C1 segment of cervical spinal cord (tissue), 14 donors: ENCODE data around the gene PDE4D.

Experiments used
- DNase-seq, 14 donors: peaks; one replicate each; lab custom pipeline; 2025; lab: John Stamatoyannopoulos, UW

Gene PDE4D

DNA sequence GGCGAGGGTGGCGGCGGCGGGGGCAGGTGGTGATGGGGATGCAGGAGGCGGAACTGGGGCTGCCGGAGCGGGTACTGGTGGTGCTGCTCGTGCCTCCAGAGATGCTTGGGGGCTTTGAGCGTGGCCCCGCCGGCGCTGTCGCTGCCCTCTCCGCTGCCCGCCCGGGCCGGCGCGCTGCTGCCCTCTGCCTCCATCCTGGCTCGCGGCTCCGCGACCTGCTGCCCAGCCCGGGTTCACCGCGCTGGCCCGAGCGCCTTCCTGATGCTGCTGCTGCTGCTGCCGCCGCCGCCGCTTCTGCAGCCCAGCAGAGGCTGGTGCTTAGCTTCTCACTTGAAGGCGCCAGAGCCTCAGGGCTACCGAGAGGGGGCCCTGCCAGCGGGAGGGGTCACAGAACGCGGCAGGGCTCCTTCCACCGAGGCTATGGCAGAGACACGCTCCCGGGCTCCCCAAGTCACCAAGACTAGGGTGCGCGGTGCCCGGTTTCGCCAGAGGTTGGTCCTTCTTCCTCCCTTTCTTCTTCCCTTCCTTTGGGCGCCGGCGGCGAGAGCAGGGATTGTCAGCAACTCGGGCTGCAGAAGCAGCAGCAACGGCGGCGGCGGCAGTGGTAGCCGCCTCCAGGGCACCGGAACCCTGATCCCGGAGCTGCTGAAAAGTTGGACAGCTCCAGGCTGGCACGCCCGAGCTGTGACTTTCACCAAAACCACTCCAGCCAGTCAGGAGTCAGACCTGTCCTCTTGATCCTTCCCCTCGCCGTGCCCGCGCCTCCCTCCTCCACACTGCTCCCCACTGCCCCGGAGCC lies at the start of gene PDE4D:
Gene PDE4D (minus strand): TSS at position 298 of the 799 bp plus-strand sequence.
- DNase-seq, result peak in 7 of 14 donors; percentile 8 to 39 (median 27)

- no peak for DNase-seq
These were observed 44.1 kb upstream of the PDE4D start for GRCh38 chr5:59937633-59938032.

DNA sequence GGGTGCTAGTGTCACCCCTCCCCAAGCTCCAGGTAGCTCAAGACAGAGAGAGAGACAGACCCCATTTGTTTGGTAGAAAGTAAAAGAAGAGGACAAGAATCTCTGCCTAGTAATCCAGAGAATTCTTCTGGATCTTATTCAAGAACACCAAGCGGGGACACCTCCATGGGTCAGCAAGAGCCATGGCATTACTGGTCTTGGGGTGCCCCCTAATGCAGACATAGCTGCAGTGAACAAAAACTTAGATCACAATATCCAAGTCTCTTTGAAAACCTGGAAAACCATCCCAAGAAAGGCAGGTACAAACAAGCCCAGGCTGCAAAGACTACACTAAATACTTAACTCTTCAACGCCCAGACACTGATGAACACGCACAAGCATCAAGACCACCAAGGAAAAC lies 29.9 kb upstream of the PDE4D start:
- no peak for DNase-seq

GRCh38 chr5:59922220-59922619 lies 28.7 kb upstream of the PDE4D start:
- DNase-seq, result no peak

DNA sequence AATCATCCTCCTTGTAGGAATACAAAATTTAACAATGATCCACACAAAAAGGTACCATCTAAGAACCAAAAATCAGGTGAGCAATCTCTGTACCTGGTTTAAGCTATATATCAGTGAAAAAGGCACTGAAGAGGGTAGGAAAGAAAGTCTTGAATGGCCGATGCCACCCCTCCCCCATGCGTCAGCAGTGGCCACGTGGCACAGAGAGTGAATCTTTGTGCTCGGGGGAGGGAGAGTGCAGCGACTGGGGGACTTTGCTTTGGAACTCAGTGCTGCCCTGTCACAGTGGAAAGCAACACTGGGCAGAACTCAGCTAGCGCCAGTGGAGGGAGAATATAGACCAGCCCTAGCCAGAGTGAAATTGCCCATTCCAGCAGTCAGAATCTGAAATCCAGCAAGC lies 28.3 kb upstream of the PDE4D start:
- DNase-seq, result no peak

DNA sequence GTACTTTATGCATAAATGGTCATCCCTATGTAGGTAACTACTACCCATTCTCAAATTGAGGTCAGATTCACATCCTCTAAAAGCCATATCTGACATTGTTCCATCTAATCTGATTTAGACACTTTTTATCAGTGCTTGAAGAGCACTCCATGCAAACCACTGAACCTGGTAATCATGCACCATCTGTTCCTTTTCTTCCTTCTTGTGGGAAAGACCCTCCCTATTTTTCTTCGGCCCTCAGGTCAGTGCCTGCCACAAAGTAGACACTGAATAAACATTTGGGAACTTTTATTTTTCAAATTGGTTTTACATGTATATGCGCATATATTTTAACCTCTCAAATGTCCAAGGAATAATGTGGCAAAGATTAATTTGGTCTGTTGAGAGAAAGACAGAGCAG lies 26.0 kb upstream of the PDE4D start:
- no peak for DNase-seq

DNA sequence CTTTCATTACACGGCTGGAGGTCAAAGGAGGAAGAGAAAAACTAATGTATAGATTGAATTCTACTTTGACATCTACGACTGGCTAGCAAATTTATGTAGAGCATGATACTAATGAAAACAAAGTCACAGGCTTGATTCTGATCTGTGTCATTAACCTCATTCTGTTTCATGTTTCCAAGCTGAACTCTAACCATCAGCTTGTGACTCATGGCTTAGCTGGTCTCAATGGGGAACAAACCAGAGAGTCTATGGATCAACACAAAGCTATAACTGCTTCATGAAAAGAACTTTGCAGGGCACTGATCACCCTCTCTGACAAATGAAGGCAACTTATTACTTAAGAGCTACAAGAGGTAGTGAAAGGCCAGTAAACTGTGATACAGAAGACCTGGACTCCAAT lies 23.6 kb upstream of the PDE4D start:
- DNase-seq, result no peak

DNA sequence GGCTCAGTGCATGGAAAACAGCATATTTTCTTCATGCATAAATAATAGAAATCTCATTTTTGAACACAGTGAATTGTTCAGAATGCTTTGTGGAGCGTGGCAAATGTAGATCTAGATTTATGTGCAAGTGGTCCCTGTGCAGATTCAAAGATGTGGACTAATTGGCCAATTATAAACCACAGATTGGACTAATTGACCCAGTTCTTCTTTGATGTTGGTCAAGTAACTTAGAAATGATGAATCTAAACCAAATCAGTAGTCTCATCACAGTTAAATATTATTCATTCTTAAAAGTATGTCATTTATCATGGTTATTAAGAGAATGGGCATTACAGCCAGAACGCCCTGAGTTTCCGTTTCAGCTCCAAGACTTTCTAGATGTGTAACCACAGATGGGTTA lies 11.7 kb upstream of the PDE4D start:
- DNase-seq, result no peak

DNA sequence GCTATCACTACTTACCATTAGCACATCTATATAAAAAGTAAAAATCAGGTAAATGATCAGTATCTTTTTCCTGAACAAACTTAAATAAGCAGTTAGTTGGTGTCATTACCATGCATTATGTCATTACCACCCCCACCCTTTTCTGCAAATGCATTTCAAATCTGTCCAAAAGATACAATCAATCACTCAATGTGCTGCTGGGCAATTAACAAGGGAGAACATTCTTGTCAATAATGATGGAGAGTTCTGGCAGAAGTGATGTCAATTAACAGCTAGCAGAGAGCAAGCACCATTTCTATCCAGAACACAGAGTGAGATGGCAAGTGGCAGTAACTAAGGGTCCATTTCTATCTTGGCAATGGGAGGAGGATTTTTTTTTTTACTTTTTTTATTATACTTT lies 3.5 kb upstream of the PDE4D start:
- no peak for DNase-seq

DNA sequence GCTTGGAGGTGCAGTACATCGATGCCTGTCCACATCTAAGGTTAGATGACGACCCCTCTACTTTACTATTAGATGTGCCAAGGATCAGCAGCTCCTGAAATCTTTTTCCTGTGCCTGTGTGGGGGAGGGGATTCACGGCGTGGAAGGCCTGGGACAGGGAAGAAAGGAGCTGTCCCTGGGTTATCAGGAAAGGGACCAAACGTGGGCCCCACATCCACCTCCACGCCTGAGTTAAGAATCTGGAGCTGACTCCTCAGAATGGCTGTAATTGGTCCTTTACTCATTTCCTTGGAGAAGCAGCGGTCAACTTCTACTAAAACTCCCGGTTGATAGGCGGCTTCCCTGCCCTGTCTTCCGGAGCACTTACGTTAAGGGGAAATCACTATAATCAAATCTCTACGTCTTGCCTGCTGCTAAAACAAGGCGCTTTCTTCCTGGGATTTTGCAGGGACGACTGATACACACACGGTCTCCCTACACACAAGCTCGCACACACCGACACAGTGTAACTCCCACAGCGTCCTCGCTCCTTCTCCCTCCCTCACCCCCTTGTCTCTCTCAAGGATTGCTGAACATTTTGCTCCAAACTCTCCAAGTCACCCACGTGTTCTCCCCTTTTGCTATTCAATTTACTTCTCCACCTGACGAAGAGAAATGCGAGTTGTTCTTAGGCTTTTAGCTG lies 1.4 kb downstream of the PDE4D start:
- DNase-seq, result no peak

DNA sequence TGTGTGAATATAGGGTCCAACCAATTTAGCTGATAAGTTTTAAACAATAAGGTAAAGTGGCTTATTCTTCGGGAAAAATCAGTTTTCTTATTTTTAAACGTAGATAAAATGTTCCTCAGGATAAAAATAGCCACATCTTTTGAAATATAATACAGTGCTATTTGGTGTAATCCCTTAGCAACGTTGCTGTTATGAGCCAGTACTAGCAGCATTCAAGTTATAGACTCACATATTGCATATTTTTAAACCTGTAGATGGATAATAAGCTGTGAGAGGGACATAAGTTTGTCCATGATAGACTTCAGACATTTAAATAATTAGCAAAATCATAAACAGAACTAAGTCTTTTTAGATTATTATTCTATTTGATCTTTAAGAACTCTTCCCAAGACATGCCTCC lies 6.3 kb downstream of the PDE4D start:
- no peak for DNase-seq

GRCh38 chr5:59874675-59875074 lies 18.9 kb downstream of the PDE4D start:
- DNase-seq, result no peak

GRCh38 chr5:59873113-59873512 lies 20.4 kb downstream of the PDE4D start:
- DNase-seq, result no peak

GRCh38 chr5:59866661-59867060 lies 26.9 kb downstream of the PDE4D start:
- DNase-seq, result no peak

- DNase-seq, result no peak
These were observed 28.8 kb downstream of the PDE4D start for GRCh38 chr5:59864718-59865117.

GRCh38 chr5:59863777-59864176 lies 29.7 kb downstream of the PDE4D start:
- DNase-seq, result no peak

- DNase-seq, result no peak
These were observed 37.2 kb downstream of the PDE4D start for GRCh38 chr5:59856358-59856757.

DNA sequence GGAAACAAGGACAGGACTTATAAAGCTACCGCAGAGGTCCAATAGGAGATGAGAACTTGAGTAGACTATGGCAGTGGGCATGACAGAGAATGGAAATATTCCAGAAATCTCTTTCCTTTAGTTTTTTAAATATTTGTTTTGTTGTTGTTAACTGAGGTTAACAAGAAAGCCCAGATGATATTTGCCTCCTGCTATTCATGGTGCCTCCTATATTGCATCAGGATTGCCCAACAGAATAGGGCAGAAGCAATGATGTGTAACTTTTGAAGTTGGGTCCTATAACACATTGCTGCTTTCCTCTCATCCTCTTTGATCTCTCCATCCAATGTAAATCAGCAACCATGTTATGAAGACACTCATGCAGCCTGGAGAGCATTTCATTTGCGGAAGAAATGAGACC lies 42.8 kb downstream of the PDE4D start:
- DNase-seq, result no peak

DNA sequence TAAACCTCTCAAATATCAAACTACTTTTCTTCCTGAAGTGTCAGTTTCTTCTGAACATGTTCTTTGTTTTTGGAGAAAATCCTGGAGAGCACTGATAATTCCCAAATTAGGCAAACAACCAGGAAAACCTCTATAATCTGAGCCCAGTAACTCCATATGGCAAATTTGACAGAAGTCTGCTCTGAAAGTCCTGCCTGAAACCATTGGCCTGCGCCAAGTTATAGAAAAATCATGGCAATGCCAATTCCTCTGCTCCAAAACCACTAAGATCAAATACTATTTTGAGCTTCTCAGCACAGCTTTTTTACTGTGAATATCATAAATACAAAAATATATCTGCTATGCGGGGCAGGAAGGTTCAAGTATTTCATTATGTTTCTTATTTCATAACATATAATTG lies 45.9 kb downstream of the PDE4D start:
- no peak for DNase-seq

DNA sequence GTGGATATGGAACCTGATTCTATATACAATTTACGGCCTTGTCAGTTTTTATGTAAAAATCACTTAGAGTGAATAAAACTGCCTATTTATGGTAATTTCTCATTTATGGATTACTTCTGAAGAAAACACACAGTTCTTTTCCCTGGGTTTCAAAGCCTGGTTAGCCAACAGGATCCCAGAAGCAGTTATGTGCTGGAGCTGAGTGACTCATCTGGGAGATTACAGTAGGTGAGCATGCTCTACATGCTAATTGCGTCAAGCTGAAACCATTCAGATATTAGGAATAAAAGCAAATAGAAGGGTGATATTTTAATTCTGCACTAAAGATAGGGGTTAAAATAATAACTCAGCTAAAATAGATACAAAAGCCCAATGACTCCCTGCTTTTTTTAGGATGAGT lies 47.8 kb downstream of the PDE4D start:
- DNase-seq, result no peak

DNA sequence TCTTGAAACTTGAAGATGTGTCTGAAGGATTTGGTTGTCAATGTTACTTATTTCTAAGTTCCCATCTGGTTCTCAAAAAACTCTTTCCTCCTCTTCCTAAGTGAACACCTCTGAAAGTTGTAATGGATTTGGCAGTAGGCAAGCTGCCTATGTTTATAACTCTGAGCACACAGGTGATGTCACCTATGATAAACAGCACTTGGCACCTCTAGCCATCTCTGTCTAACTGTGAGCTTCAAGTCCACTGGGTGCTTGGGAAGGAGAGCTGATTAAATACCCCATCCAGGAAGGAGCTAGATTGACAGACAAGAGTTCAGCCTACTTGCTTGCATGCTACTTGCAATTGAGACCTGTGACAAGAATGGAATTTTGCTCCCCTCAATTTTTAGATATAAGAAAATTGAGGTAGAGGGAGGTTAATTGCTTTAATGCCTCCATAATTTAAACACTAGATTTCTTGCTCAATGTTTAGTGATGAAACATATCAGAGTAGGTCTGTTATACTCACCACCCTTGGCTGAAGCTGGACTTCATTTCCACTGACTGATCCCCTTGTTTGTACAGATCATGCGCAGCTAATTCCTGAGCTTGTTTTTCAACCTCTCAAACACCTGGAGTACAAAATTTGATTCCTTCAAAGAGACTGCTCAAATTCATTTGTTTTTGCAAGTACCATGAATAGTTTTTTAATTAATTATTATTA lies 49.9 kb downstream of the PDE4D start:
- no peak for DNase-seq

DNA sequence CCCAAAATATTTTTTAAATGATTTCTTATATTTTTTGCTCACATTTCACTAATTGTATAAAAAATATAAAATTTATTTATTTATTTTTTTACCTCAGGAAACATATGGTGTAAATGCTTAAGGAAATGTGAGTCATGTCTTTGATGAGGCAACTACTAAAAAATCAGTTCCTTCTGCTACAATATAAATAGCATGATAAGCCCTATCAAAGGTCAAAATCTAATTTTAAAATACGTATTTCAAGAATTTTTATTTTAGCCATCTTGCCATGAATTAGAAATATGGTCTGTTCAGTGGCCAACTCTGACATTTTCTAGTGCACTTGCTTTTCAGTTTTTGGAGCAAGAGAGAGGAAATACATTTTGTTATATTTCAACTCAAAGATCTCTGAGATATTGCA lies 50.5 kb downstream of the PDE4D start:
- DNase-seq, result no peak

GRCh38 chr5:59840200-59840601 lies 53.3 kb downstream of the PDE4D start:
- no peak for DNase-seq
